ENCODE results near the gene ABI2.
"Not testable (repeated sequence)": the region's sequence is repeated elsewhere in the genome, so short reads cannot be mapped to it uniquely, and the experiment has no call there.

Gene ABI2

DNA sequence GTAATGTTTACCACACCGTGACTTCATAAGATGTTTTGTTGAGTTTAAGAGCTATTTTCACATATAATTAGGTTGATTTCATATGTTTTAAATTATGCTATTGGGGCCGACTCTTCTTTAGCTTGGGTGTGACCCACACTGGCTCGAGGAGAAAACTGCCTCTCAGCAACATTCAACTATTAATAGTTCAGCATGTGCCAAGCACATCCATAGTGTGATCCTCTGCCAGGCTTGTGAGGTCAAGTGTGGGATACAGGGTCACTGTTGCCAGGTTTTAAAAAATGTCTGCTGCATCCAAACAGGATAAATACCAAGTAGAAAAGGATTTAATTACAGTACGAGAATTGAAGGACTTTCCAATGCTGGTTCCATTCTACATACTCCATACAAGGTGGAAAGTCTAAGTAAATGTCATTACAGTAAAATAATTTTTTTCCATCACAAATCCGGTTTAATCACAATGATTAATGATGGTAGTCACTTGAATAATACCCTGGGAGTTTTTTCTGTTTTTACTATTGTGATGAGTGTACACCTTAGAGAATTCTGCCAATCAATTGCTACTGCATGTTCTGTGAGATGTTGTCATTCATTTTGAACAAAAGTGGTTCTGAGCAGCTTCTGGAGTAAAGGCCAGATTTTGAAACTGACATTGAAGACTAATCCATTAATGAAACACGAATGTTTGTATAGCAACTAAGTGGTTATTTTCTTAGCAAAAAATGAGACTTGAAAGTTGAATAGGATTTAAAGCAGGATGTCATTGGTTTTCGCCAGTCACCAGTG is 84.5 kb downstream of the ABI2 start:
- Histone ChIP-seq H3K27me3 (ENCODE audit: insufficient read depth, low read length, poor library complexity) (no peaks in the 10 kb centered on the region), H2BK5ac (ENCODE audit: low read length) (no peak overlapping the region), H2BK15ac (replicated peaks; ENCODE audit: low read depth) (no peak overlapping the region), H3K23ac (ENCODE audit: low read length) (no peak overlapping the region), H3K4me3 (ENCODE audit: low read length) (no peak overlapping the region), H3K27ac (ENCODE audit: low read depth, low read length) (no peak overlapping the region), H2AK5ac (ENCODE audit: low read length) (no peak overlapping the region), H3K36me3 (ENCODE audit: control insufficient read depth, insufficient read depth, low read length) (no peaks in the 10 kb centered on the region), H2BK120ac (ENCODE audit: low read depth, low read length) (no peak overlapping the region), H3K4me2 (ENCODE audit: low read length) (no peak overlapping the region), H3K56ac (ENCODE audit: low read length) (no peak overlapping the region), H4K5ac (ENCODE audit: low read length) (no peak overlapping the region), H3K79me1 (ENCODE audit: low read length) (no peaks in the 10 kb centered on the region), H3K4ac (ENCODE audit: low read depth, low read length) (no peak overlapping the region), H3K4me1 (ENCODE audit: control insufficient read depth, low read depth, low read length) (no peaks in the 10 kb centered on the region), H3K9ac (ENCODE audit: low read length) (no peak overlapping the region), H3K18ac (ENCODE audit: low read length) (no peak overlapping the region), H4K8ac (ENCODE audit: low read depth, low read length) (no peak overlapping the region), H3K79me2 (ENCODE audit: control insufficient read depth, insufficient read depth, low read length) (no peaks in the 10 kb centered on the region)
- no CpG with 5 or more reads among the region's 7 CpGs for WGBS (ENCODE audit: extremely low coverage, insufficient coverage, low lambda C conversion rate)
- DNase-seq: no peak

DNA sequence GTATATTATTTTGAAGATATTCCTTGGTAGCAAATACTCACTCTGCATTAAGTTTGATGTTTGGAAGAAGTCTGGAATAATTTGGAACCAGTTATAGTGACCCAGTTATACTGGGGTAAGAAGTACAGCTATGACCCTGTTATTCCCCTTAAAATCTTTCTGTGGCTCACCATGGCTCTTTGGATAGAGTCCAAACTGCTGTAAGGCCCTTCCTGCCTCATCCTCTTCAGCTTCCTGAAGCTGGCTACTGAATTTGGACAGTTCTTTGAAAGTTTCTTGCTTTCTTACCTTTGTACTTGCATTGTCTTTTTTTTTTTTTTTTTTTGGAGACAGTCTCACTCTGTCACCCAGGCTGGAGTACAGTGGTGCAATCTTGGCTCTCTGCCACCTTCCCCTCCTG is 85.6 kb downstream of the ABI2 start:
- no peak for DNase-seq
- Histone ChIP-seq H3K4me3 (ENCODE audit: low read length) (no peak overlapping the region), H3K36me3 (ENCODE audit: control insufficient read depth, insufficient read depth, low read length) (peaks cover 1% of the 10 kb centered on the region), H3K27ac (ENCODE audit: low read depth, low read length) (no peak overlapping the region), H2BK5ac (ENCODE audit: low read length) (no peak overlapping the region), H3K79me2 (ENCODE audit: control insufficient read depth, insufficient read depth, low read length) (no peaks in the 10 kb centered on the region), H2BK120ac (ENCODE audit: low read depth, low read length) (no peak overlapping the region), H3K79me1 (ENCODE audit: low read length) (no peaks in the 10 kb centered on the region), H4K5ac (ENCODE audit: low read length) (no peak overlapping the region), H4K8ac (ENCODE audit: low read depth, low read length) (no peak overlapping the region), H3K4me1 (ENCODE audit: control insufficient read depth, low read depth, low read length) (no peaks in the 10 kb centered on the region), H3K9ac (ENCODE audit: low read length) (no peak overlapping the region), H2AK5ac (ENCODE audit: low read length) (no peak overlapping the region), H3K56ac (ENCODE audit: low read length) (no peak overlapping the region), H3K18ac (ENCODE audit: low read length) (no peak overlapping the region), H3K27me3 (ENCODE audit: insufficient read depth, low read length, poor library complexity) (no peaks in the 10 kb centered on the region), H3K23ac (ENCODE audit: low read length) (no peak overlapping the region), H2BK15ac (replicated peaks; ENCODE audit: low read depth) (no peak overlapping the region), H3K4ac (ENCODE audit: low read depth, low read length) (no peak overlapping the region), H3K4me2 (ENCODE audit: low read length) (no peak overlapping the region)

DNA sequence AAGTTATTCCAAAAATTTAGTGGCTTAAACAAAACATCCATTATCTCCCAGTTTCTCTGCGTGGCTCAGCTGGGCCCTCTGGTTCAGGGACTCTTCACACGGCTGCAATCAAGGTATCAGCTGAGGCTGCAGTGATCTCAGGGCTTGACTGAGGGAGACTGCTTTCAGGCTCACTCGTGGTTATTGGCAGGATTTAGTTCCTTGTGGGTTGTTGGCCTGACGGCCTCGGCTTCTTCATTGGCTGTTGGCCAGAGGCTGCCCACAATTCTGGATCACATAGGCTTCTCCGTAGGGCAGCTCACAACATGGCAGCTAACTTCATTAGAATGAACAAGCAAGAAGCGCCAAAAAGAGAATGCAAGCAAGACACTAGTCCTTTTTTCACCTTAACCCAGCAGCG is 90.1 kb downstream of the ABI2 start:
- peaks cover 1% of the 10 kb centered on the region for H3K36me3 ChIP-seq (ENCODE audit: control insufficient read depth, insufficient read depth, low read length)
- DNase-seq: no peak

DNA sequence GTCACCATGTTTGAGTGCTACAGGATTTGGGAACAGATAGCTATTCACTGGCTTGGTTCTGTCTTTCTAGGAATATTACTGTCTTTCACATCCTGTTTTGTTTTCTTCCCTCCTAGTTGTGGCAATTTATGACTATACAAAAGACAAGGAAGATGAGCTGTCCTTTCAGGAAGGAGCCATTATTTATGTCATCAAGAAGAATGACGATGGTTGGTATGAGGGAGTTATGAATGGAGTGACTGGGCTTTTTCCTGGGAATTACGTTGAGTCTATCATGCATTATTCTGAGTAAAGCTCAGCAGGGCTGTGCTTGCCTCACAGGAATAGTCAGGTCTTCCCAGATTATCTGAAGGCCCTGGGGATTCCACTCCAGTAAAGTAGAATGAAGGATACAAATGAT is 98.9 kb downstream of the ABI2 start:
- no peak overlapping the region for H2AK5ac ChIP-seq (ENCODE audit: low read length)
- no peak overlapping the region for H3K23ac ChIP-seq (ENCODE audit: low read length)
- H2BK5ac ChIP-seq (ENCODE audit: low read length): no peak overlapping the region
- no peak overlapping the region for H4K5ac ChIP-seq (ENCODE audit: low read length)
- H3K27me3 ChIP-seq (ENCODE audit: insufficient read depth, low read length, poor library complexity): no peaks in the 10 kb centered on the region
- no peaks in the 10 kb centered on the region for H3K79me2 ChIP-seq (ENCODE audit: control insufficient read depth, insufficient read depth, low read length)
- H2BK120ac ChIP-seq (ENCODE audit: low read depth, low read length): no peak overlapping the region
- no peak overlapping the region for H3K4ac ChIP-seq (ENCODE audit: low read depth, low read length)
- H3K4me2 ChIP-seq (ENCODE audit: low read length): no peak overlapping the region
- H3K18ac ChIP-seq (ENCODE audit: low read length): no peak overlapping the region
- no peak overlapping the region for H4K8ac ChIP-seq (ENCODE audit: low read depth, low read length)
- no peak overlapping the region for H3K9ac ChIP-seq (ENCODE audit: low read length)
- H2BK15ac ChIP-seq (replicated peaks; ENCODE audit: low read depth): no peak overlapping the region
- H3K36me3 ChIP-seq (ENCODE audit: control insufficient read depth, insufficient read depth, low read length): no peaks in the 10 kb centered on the region
- no peak overlapping the region for H3K4me3 ChIP-seq (ENCODE audit: low read length)
- no peaks in the 10 kb centered on the region for H3K4me1 ChIP-seq (ENCODE audit: control insufficient read depth, low read depth, low read length)
- WGBS (ENCODE audit: extremely low coverage, insufficient coverage, low lambda C conversion rate): no CpG with 5 or more reads among the region's 2 CpGs
- no peak overlapping the region for H3K56ac ChIP-seq (ENCODE audit: low read length)
- H3K27ac ChIP-seq (ENCODE audit: low read depth, low read length): no peak overlapping the region
- no peak for DNase-seq
- no peaks in the 10 kb centered on the region for H3K79me1 ChIP-seq (ENCODE audit: low read length)

More for the DNA sequence above, 90.1 kb downstream of the ABI2 start:
- Histone ChIP-seq H3K23ac (ENCODE audit: low read length) (no peak overlapping the region), H2BK120ac (ENCODE audit: low read depth, low read length) (no peak overlapping the region), H2BK5ac (ENCODE audit: low read length) (no peak overlapping the region), H3K27me3 (ENCODE audit: insufficient read depth, low read length, poor library complexity) (no peaks in the 10 kb centered on the region), H3K4me3 (ENCODE audit: low read length) (no peak overlapping the region), H4K5ac (ENCODE audit: low read length) (no peak overlapping the region), H3K9ac (ENCODE audit: low read length) (no peak overlapping the region), H3K79me2 (ENCODE audit: control insufficient read depth, insufficient read depth, low read length) (no peaks in the 10 kb centered on the region), H3K27ac (ENCODE audit: low read depth, low read length) (no peak overlapping the region), H3K4me1 (ENCODE audit: control insufficient read depth, low read depth, low read length) (no peaks in the 10 kb centered on the region), H4K8ac (ENCODE audit: low read depth, low read length) (no peak overlapping the region), H3K79me1 (ENCODE audit: low read length) (no peaks in the 10 kb centered on the region), H3K4me2 (ENCODE audit: low read length) (no peak overlapping the region), H2BK15ac (replicated peaks; ENCODE audit: low read depth) (no peak overlapping the region), H3K56ac (ENCODE audit: low read length) (no peak overlapping the region), H2AK5ac (ENCODE audit: low read length) (no peak overlapping the region), H3K18ac (ENCODE audit: low read length) (no peak overlapping the region), H3K4ac (ENCODE audit: low read depth, low read length) (no peak overlapping the region)
- no CpG with 5 or more reads among the region's 8 CpGs for WGBS (ENCODE audit: extremely low coverage, insufficient coverage, low lambda C conversion rate)

DNA sequence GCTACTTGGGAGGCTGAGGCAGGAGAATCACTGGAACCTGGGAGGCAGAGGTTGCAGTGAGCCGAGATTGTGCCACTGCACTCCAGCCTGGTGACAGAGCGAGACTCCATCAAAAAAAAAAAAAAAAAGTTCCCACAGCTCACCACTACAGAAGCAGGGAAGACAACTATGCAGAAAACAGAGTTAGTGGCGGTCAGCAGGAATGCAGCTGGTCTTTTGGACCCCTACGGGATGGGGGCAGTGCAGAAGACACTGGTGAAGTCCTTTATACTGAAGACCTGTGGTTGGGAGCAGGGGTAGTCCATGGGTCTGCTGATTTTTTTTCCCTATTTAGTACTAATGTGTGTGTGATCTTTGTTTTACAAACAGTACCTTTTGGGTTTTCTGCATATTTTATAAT is 101.4 kb downstream of the ABI2 start:
- H3K4me2 ChIP-seq (ENCODE audit: low read length); H3K27ac ChIP-seq (ENCODE audit: low read depth, low read length); H4K8ac ChIP-seq (ENCODE audit: low read depth, low read length); H3K18ac ChIP-seq (ENCODE audit: low read length); H3K36me3 ChIP-seq (ENCODE audit: control insufficient read depth, insufficient read depth, low read length); H3K4me3 ChIP-seq (ENCODE audit: low read length); H2BK15ac ChIP-seq (replicated peaks; ENCODE audit: low read depth); H3K9ac ChIP-seq (ENCODE audit: low read length); H3K27me3 ChIP-seq (ENCODE audit: insufficient read depth, low read length, poor library complexity); H2AK5ac ChIP-seq (ENCODE audit: low read length); H3K79me2 ChIP-seq (ENCODE audit: control insufficient read depth, insufficient read depth, low read length); H2BK5ac ChIP-seq (ENCODE audit: low read length); H2BK120ac ChIP-seq (ENCODE audit: low read depth, low read length); H3K56ac ChIP-seq (ENCODE audit: low read length); H3K4ac ChIP-seq (ENCODE audit: low read depth, low read length); H3K23ac ChIP-seq (ENCODE audit: low read length); H3K4me1 ChIP-seq (ENCODE audit: control insufficient read depth, low read depth, low read length); H3K79me1 ChIP-seq (ENCODE audit: low read length); H4K5ac ChIP-seq (ENCODE audit: low read length): not testable (repeated sequence)
- no CpG with 5 or more reads among the region's 4 CpGs for WGBS (ENCODE audit: extremely low coverage, insufficient coverage, low lambda C conversion rate)
- DNase-seq: peak; percentile 19

All from mesendoderm (in vitro differentiated cells).